Ascending aorta (tissue), 2 donors: ENCODE measurements around the gene ARID5B. TPM values are rescaled to one million over a fixed set of nuclear protein-coding genes. Genes with fewer than 3 reads are reported as not detected.

Source experiments
- DNase-seq, 2 donors: peaks; one replicate each; pipeline ENCODE4 v3.0.0-alpha.2; 2019; ENCODE audit warnings: low spot score in 2 of 2
- H3K27ac ChIP-seq, 2 donors: fragments of 200-600 bp; sonication (generic); one replicate each; pipeline ENCODE4 v1.5.1; 2016 to 2017; ENCODE audit warnings: mild to moderate bottlenecking in 1 of 2
- H3K27me3 ChIP-seq: fragments of 200-600 bp; sonication (generic); one replicate; pipeline ENCODE4 v1.5.1; 2017
- H3K36me3 ChIP-seq, 2 donors: fragments of 200-600 bp; sonication (generic); one replicate each; pipeline ENCODE4 v1.5.1; 2016
- H3K4me1 ChIP-seq, 2 donors: fragments of 200-600 bp; sonication (generic); one replicate each; pipeline ENCODE4 v1.5.1; 2016 to 2017; ENCODE audit warnings: mild to moderate bottlenecking in 1 of 2
- H3K4me3 ChIP-seq, 2 donors: fragments of 200-600 bp; sonication (generic); one replicate each; pipeline ENCODE4 v1.5.1; 2016 to 2017; ENCODE audit warnings: mild to moderate bottlenecking in 1 of 2
- H3K9me3 ChIP-seq, 2 donors: fragments of 200-600 bp; sonication (generic); one replicate each; pipeline ENCODE4 v1.5.1; 2016
- intact Hi-C: fragments of 100-400 bp; cut with DNase I; formaldehyde crosslinking; loops from one replicate; pipeline ENCODE4 v1.15.1; 2023
- total RNA-seq: library from RNA; depleted of rRNA; stranded (reverse); fragments of >200 nt; gene quantifications from one replicate; pipeline ENCODE4 v1.1.0, GENCODE V29; 2016
- TF ChIP-seq, protein P1 (sequence below), 3 experiments: fragments of 200-600 bp in 2 of 3; fragments of 450-650 bp in 1 of 3; sonication (generic) in 2 of 3; IDR thresholded peaks; one replicate each; pipeline ENCODE4 v1.5.1; 2016 to 2019; ENCODE audit warnings: antibody characterized with exemption in 3 of 3, mild to moderate bottlenecking in 1 of 3, moderate library complexity in 1 of 3

ARID5B gene
- total RNA-seq, 1 donor from 2014 or later = 92.5 TPM

GRCh38 chr10:62037166-62037831 lies 135.8 kb downstream of the ARID5B start:
- Histone ChIP-seq H3K9me3 (no peaks in the 10 kb centered on the region), H3K27ac (peak overlapping the region; percentile 84 to 90), H3K4me1 (peaks cover 12 to 42% of the 10 kb centered on the region in 2 donors), H3K36me3 (no peaks in the 10 kb centered on the region), H3K4me3 (peak overlapping the region in 1 of 2 donors; percentile 30), H3K27me3 (no peaks in the 10 kb centered on the region)
- TF ChIP-seq, protein P1, sequence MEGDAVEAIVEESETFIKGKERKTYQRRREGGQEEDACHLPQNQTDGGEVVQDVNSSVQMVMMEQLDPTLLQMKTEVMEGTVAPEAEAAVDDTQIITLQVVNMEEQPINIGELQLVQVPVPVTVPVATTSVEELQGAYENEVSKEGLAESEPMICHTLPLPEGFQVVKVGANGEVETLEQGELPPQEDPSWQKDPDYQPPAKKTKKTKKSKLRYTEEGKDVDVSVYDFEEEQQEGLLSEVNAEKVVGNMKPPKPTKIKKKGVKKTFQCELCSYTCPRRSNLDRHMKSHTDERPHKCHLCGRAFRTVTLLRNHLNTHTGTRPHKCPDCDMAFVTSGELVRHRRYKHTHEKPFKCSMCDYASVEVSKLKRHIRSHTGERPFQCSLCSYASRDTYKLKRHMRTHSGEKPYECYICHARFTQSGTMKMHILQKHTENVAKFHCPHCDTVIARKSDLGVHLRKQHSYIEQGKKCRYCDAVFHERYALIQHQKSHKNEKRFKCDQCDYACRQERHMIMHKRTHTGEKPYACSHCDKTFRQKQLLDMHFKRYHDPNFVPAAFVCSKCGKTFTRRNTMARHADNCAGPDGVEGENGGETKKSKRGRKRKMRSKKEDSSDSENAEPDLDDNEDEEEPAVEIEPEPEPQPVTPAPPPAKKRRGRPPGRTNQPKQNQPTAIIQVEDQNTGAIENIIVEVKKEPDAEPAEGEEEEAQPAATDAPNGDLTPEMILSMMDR (IDR thresholded peaks at IDR 0.05) = no peak
- intact Hi-C loops = loop anchor here (2.0 to 10.0 kb wide), 5 partner anchors 18 to 202 kb away; no protein-coding TSS in a partner anchor
- DNase-seq = no peak

DNA sequence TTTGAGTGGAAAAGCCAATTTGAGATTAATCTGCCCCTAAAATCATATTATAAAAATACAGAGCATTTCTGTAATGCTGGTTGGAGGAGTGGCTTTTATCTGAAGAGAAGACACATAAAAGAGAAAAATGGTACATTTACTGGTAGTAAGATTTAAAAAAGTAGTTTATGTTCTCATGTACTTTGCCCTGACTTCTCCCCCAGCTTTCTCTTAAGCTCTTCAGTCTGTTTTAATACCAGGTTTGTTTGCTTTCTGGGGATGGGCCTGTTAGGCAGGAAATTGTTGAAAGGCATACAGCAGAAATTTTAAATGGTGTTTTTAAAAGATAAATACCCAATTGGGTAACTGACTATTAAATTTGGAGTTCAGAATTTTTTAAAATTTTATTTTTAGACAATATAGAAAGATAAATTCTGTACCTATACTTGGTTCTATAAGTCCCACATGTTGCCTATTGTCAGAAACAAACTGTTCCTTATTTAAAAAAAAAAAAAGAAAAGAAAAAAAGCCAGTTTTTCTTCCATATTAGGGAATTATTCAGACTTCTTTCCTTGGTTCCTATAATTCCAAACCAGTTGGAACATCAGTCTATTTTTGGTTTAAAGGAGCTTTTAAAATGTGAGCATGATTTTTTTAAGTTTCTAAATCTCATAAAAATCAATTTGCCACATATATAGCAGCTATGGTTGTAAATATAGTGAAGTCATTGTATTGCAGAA lies 136.6 kb downstream of the ARID5B start:
- H3K36me3 ChIP-seq = no peaks in the 10 kb centered on the region
- peaks cover 12 to 43% of the 10 kb centered on the region in 2 donors for H3K4me1 ChIP-seq
- H3K27ac ChIP-seq = peak overlapping the region; percentile 84 to 90
- intact Hi-C loops = loop anchor here (1.0 to 10.0 kb wide), 6 partner anchors 19 to 207 kb away; no protein-coding TSS in a partner anchor
- no peaks in the 10 kb centered on the region for H3K27me3 ChIP-seq
- no peaks in the 10 kb centered on the region for H3K9me3 ChIP-seq
- DNase-seq = no peak
- peak overlapping the region in 1 of 2 donors; percentile 25 for H3K4me3 ChIP-seq
- TF ChIP-seq, protein P1 (IDR thresholded peaks at IDR 0.05) = no peak

GRCh38 chr10:62038609-62039190 lies 137.2 kb downstream of the ARID5B start:
- peak in 1 of 2 donors; percentile 85 for DNase-seq
- H3K9me3 ChIP-seq = no peaks in the 10 kb centered on the region
- peaks cover 12 to 46% of the 10 kb centered on the region in 2 donors for H3K4me1 ChIP-seq
- peak overlapping the region; percentile 84 to 90 for H3K27ac ChIP-seq
- H3K36me3 ChIP-seq = no peaks in the 10 kb centered on the region
- intact Hi-C loops = loop anchor here (1.0 to 10.0 kb wide), 5 partner anchors 46 to 207 kb away; no protein-coding TSS in a partner anchor
- no peaks in the 10 kb centered on the region for H3K27me3 ChIP-seq
- peak overlapping the region; percentile 14 to 25 for H3K4me3 ChIP-seq
- TF ChIP-seq, protein P1 (IDR thresholded peaks at IDR 0.05) = peak; percentile 74 to 87 (median 81)

DNA sequence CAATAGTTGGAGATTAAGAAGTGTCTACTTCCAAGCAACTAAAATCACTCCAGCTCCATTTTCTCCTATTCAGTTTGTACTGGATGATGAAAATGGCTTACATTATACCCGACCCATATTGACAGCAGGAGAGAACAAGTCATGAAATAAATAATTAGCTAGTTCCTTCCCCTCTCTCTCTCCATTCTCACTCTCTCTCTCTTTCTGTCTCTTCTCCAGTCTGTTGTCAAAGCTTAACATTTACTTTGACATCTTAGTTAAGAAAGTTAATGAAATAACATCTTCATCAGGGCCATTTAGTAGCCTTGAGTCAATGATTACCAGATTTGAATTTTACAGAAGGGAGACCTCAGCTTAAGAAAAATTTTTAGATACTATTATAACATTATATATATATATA lies 138.5 kb downstream of the ARID5B start:
- Histone ChIP-seq H3K4me1 (peaks cover 12 to 47% of the 10 kb centered on the region in 2 donors), H3K4me3 (no peak overlapping the region), H3K27ac (peak overlapping the region; percentile 57 to 84), H3K36me3 (no peaks in the 10 kb centered on the region), H3K9me3 (no peaks in the 10 kb centered on the region), H3K27me3 (no peaks in the 10 kb centered on the region)
- TF ChIP-seq, protein P1 (IDR thresholded peaks at IDR 0.05) = no peak
- intact Hi-C loops = loop anchor here (5.0 to 10.0 kb wide), 5 partner anchors 48 to 1095 kb away; partner anchors contain the start of gene NRBF2
- no peak for DNase-seq

GRCh38 chr10:62040881-62041280 lies 139.4 kb downstream of the ARID5B start:
- H3K4me3 ChIP-seq = no peak overlapping the region
- peaks cover 12 to 53% of the 10 kb centered on the region in 2 donors for H3K4me1 ChIP-seq
- no peaks in the 10 kb centered on the region for H3K27me3 ChIP-seq
- no peaks in the 10 kb centered on the region for H3K9me3 ChIP-seq
- peak overlapping the region; percentile 25 to 31 for H3K27ac ChIP-seq
- intact Hi-C loops = loop anchor here (10.0 kb wide), 1 partner anchor 1094 kb away; the partner anchor contains the start of gene NRBF2
- TF ChIP-seq, protein P1 (IDR thresholded peaks at IDR 0.05) = no peak
- no peaks in the 10 kb centered on the region for H3K36me3 ChIP-seq
- DNase-seq = no peak
